CD14-positive monocyte (primary cell): ENCODE results near the gene DENND1A. TPM values are rescaled to one million over a fixed set of nuclear protein-coding genes. Genes with fewer than 3 reads are reported as not detected.

Experiments
- DNase-seq, 3 donors: peaks; one replicate each; pipeline ENCODE4 v3.0.0-alpha.2; 2011 to 2022
- H2AFZ ChIP-seq: 2 replicates; pipeline ENCODE4 v1.6.0; 2012; ENCODE audit warnings: mild to moderate bottlenecking, low read depth, low read length, inconsistent platforms; ENCODE audit not compliant: insufficient read depth, poor library complexity, severe bottlenecking
- H3K27ac ChIP-seq, 2 donors: 1 replicate in 1 of 2; 2 replicates in 1 of 2; pipeline ENCODE4 v1.5.1; 2012 to 2013; ENCODE audit warnings: low read length in 2 of 2, control low read depth in 1 of 2, inconsistent platforms in 1 of 2, low read depth in 1 of 2, mild to moderate bottlenecking in 1 of 2
- H3K27me3 ChIP-seq, 2 donors: one replicate each; pipeline versions ENCODE4 v1.6.0 to v1.6.1; 2011 to 2013; ENCODE audit warnings: low read length in 2 of 2; ENCODE audit not compliant: control insufficient read depth in 2 of 2, insufficient read depth in 2 of 2
- H3K36me3 ChIP-seq, 2 donors: replicated peaks in 1 of 2; 1 replicate in 1 of 2; 2 replicates in 1 of 2; pipeline versions ENCODE4 v1.5.1 to v1.6.1; 2012 to 2013; ENCODE audit warnings: low read length in 2 of 2, control low read depth in 1 of 2, inconsistent platforms in 1 of 2, mild to moderate bottlenecking in 1 of 2; ENCODE audit not compliant: insufficient read depth in 2 of 2, control insufficient read depth in 1 of 2
- H3K4me1 ChIP-seq, 2 donors: 1 replicate in 1 of 2; 2 replicates in 1 of 2; pipeline versions ENCODE4 v1.5.1 to v1.6.1; 2012 to 2013; ENCODE audit warnings: low read length in 2 of 2, control low read depth in 1 of 2, inconsistent platforms in 1 of 2, mild to moderate bottlenecking in 1 of 2, moderate library complexity in 1 of 2; ENCODE audit not compliant: insufficient read depth in 2 of 2, control insufficient read depth in 1 of 2
- H3K4me2 ChIP-seq: replicated peaks from 2 replicates; pipeline ENCODE3; 2012; ENCODE audit warnings: low read length, moderate library complexity, mild to moderate bottlenecking; ENCODE audit not compliant: poor library complexity, severe bottlenecking; ENCODE audit errors: extremely low read depth
- H3K4me3 ChIP-seq, 3 experiments: fragments of 200-600 bp in 1 of 3; sonication (generic) in 1 of 3; replicated peaks in 1 of 3; 1 replicate in 2 of 3; 2 replicates in 1 of 3; pipeline ENCODE4 v1.5.1; 2011 to 2013; ENCODE audit warnings: low read length in 3 of 3, mild to moderate bottlenecking in 3 of 3, control low read depth in 2 of 3, low read depth in 2 of 3, inconsistent platforms in 1 of 3, moderate library complexity in 1 of 3
- H3K79me2 ChIP-seq: 2 replicates; pipeline ENCODE4 v1.6.0; 2012; ENCODE audit warnings: mild to moderate bottlenecking, control low read depth, inconsistent platforms, low read length, moderate library complexity; ENCODE audit not compliant: insufficient read depth
- H3K9ac ChIP-seq: 2 replicates; pipeline ENCODE4 v1.6.0; 2017; ENCODE audit warnings: low read length, mild to moderate bottlenecking; ENCODE audit not compliant: insufficient read depth, poor library complexity, severe bottlenecking
- H3K9me3 ChIP-seq, 2 donors: replicated peaks in 1 of 2; 1 replicate in 1 of 2; 2 replicates in 1 of 2; pipeline versions ENCODE4 v1.5.1 to v1.6.1; 2012 to 2013; ENCODE audit warnings: low read length in 2 of 2, control low read depth in 1 of 2; ENCODE audit not compliant: control insufficient read depth in 1 of 2, insufficient read depth in 1 of 2
- H4K20me1 ChIP-seq: 2 replicates; pipeline ENCODE4 v1.6.0; 2012; ENCODE audit warnings: mild to moderate bottlenecking, low read length, control low read depth, moderate library complexity; ENCODE audit not compliant: insufficient read depth
- H3K27ac Mint-ChIP-seq, 7 donors: one replicate each; pipeline ENCODE4 v1.8.0; 2020; ENCODE audit warnings: mild to moderate bottlenecking in 7 of 7, mixed read lengths in 7 of 7, moderate library complexity in 6 of 7, inconsistent platforms in 2 of 7
- H3K27me3 Mint-ChIP-seq, 3 donors: one replicate each; pipeline ENCODE4 v1.8.0; 2021 to 2022; ENCODE audit warnings: low read depth in 3 of 3, mild to moderate bottlenecking in 3 of 3, mixed read lengths in 3 of 3, moderate library complexity in 3 of 3, inconsistent platforms in 1 of 3
- H3K36me3 Mint-ChIP-seq, 2 donors: one replicate each; pipeline ENCODE4 v1.8.0; 2020; ENCODE audit warnings: mixed read lengths in 2 of 2, inconsistent platforms in 1 of 2, mild to moderate bottlenecking in 1 of 2
- H3K4me1 Mint-ChIP-seq: one replicate; pipeline ENCODE4 v1.8.0; 2020; ENCODE audit warnings: mild to moderate bottlenecking, mixed read lengths
- H3K4me3 Mint-ChIP-seq, 2 donors: one replicate each; pipeline ENCODE4 v1.8.0; 2020; ENCODE audit warnings: mild to moderate bottlenecking in 2 of 2, mixed read lengths in 2 of 2, moderate library complexity in 1 of 2
- H3K9me3 Mint-ChIP-seq, 7 donors: one replicate each; pipeline ENCODE4 v1.8.0; 2020 to 2022; ENCODE audit warnings: mixed read lengths in 7 of 7, mild to moderate bottlenecking in 6 of 7, moderate library complexity in 6 of 7, inconsistent platforms in 2 of 7
- CTCF ChIP-seq: fragments of 200-600 bp; IDR thresholded peaks from one replicate; pipeline ENCODE4 v1.8.0; 2022; ENCODE audit warnings: antibody characterized with exemption, mild to moderate bottlenecking
- WGBS: methylation state at CpG from one replicate; pipeline ENCODE4 v1.1.5; 2013; ENCODE audit warnings: missing lambda C conversion rate; ENCODE audit not compliant: insufficient coverage; 5-methylcytosine and 5-hydroxymethylcytosine counted together
- intact Hi-C, 2 donors: fragments of 100-400 bp; cut with micrococcal nuclease; formaldehyde crosslinking; loops; one replicate each; pipeline versions ENCODE4 v1.15.0 to v1.15.1; 2023
- polyA plus RNA-seq, 3 donors: library from polyadenylated mRNA; depleted of rRNA in 1 of 3; unstranded in 2 of 3; stranded (reverse) in 1 of 3; fragments of 300-500 nt in 2 of 3; fragments of >200 nt in 1 of 3; fragmentation: Illumina TruSeq in 2 of 3; gene quantifications; 1 replicate in 2 of 3; 2 replicates in 1 of 3; pipeline ENCODE4 v1.2.3, GENCODE V29; 2012 to 2021

The DENND1A gene
- polyA plus RNA-seq, 3 donors = 24.8 to 73.0 (median 29.4) TPM

DNA sequence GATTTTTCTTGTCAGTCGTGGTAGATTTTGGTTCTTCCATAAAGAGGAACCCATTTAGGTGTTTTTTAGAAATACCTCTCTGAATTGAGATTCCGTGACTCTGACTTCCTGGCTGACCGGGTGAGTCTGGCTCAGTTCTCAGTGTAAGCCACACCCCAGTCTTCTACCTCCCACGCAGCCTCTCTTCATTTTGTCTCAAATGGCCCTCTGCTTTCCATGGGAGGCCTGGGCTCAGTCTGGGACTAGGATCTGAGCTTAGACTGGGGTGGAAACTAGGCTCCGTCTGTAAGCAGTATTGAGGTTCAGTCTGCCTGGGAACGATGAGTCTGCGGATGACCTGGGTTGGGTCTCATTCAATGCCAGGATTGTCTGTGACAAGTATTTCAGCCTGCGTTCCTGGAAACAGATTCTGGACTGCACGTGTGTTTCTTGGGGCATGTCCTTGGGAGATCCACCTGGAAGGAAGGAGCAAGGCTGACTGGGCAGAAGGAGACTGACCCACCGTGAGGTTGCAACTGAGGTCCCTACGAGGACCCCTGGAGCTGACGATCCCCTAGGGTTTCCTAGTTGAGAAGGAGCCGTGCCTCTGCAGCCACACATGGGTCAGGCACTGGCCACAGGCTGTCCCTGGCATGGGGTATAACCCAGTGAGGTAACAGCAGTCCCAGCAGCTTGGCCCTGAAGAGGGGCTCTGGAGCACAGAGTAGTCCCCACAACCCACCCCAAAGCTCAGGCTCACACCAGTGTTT is 586.3 kb downstream of the DENND1A start:
- no peak overlapping the region for H3K9ac ChIP-seq
- no peak overlapping the region for H3K4me3 ChIP-seq
- H3K27ac ChIP-seq = no peak overlapping the region
- H3K36me3 Mint-ChIP-seq = peaks cover 0 to 2% of the 10 kb centered on the region in 2 donors
- H3K4me3 Mint-ChIP-seq = no peak overlapping the region
- intact Hi-C loops = loop anchor here (5.0 to 10.0 kb wide), 2 partner anchors 69 to 76 kb away; partner anchors contain the start of gene STRBP (in 1 of the 2)
- DNase-seq = no peak
- H3K27ac Mint-ChIP-seq = no peak overlapping the region
- no peak overlapping the region for H3K4me2 ChIP-seq
- peaks cover 19 to 22% of the 10 kb centered on the region in 2 donors for H3K4me1 ChIP-seq
- no peak overlapping the region for H2AFZ ChIP-seq
- H3K27me3 Mint-ChIP-seq = peaks cover 14 to 21% (median 18%) of the 10 kb centered on the region in 3 donors
- WGBS = 67% methylated on average over 9 of the region's 13 CpGs
- no peaks in the 10 kb centered on the region for H3K36me3 ChIP-seq
- H3K9me3 ChIP-seq = no peaks in the 10 kb centered on the region
- H3K9me3 Mint-ChIP-seq = peaks cover 0 to 1% (median 0%) of the 10 kb centered on the region in 7 donors
- no peaks in the 10 kb centered on the region for H4K20me1 ChIP-seq
- peaks cover 22% of the 10 kb centered on the region for H3K4me1 Mint-ChIP-seq
- no peaks in the 10 kb centered on the region for H3K79me2 ChIP-seq
- no peak for TF ChIP-seq CTCF
- peaks cover 0 to 15% of the 10 kb centered on the region in 2 donors for H3K27me3 ChIP-seq

GRCh38 chr9:123342247-123342646 is 587.7 kb downstream of the DENND1A start:
- no peak overlapping the region for H3K4me2 ChIP-seq
- no peaks in the 10 kb centered on the region for H3K79me2 ChIP-seq
- peaks cover 0 to 2% of the 10 kb centered on the region in 2 donors for H3K36me3 Mint-ChIP-seq
- no peaks in the 10 kb centered on the region for H3K9me3 ChIP-seq
- peaks cover 19 to 22% of the 10 kb centered on the region in 2 donors for H3K4me1 ChIP-seq
- H3K27me3 ChIP-seq = peaks cover 0 to 15% of the 10 kb centered on the region in 2 donors
- H4K20me1 ChIP-seq = no peaks in the 10 kb centered on the region
- intact Hi-C loops = loop anchor here (5.0 to 10.0 kb wide), 2 partner anchors 67 to 75 kb away; partner anchors contain the start of gene STRBP (in 1 of the 2)
- no peaks in the 10 kb centered on the region for H3K36me3 ChIP-seq
- DNase-seq = no peak
- peaks cover 26% of the 10 kb centered on the region for H3K4me1 Mint-ChIP-seq
- peak overlapping the region in 1 of 7 donors; percentile 5 for H3K27ac Mint-ChIP-seq
- H2AFZ ChIP-seq = no peak overlapping the region
- no peak overlapping the region for H3K9ac ChIP-seq
- peaks cover 17 to 24% (median 20%) of the 10 kb centered on the region in 3 donors for H3K27me3 Mint-ChIP-seq
- peaks cover 0 to 1% (median 0%) of the 10 kb centered on the region in 7 donors for H3K9me3 Mint-ChIP-seq
- 92% methylated on average over 3 of the region's 5 CpGs for WGBS
- TF ChIP-seq CTCF = no peak
- H3K4me3 ChIP-seq = no peak overlapping the region
- H3K27ac ChIP-seq = no peak overlapping the region
- no peak overlapping the region for H3K4me3 Mint-ChIP-seq
